Activated naive CD8-positive, alpha-beta T cell treated with anti-CD3 and anti-CD28 coated beads, Interleukin-2, amount 10 ng/mL, durations not matched to agents 7 days and 5 days (primary cell): ENCODE measurements around the gene RTN4RL1. TPM values are rescaled to one million over a fixed set of nuclear protein-coding genes. Genes with fewer than 3 reads are reported as not detected.
"Not testable (repeated sequence)": the region's sequence is repeated elsewhere in the genome, so short reads cannot be mapped to it uniquely, and the experiment has no call there.

ENCODE experiments used
- ATAC-seq: fragments of 150-1000 bp; cut with Tn5 transposase; one replicate; pipeline ENCODE4 v1.10.0; 2021; ENCODE audit warnings: low read depth, moderate library complexity
- POLR2A ChIA-PET: fragments of 350-600 bp; sonication (Branson Sonifier 250); formaldehyde crosslinking; loops from one replicate; lab custom pipeline; 2021; ENCODE audit warnings: antibody characterized with exemption; lab: Charles Lee
- DNase-seq: peaks from one replicate; pipeline ENCODE4 v3.0.0; 2021
- H3K27ac Mint-ChIP-seq: one replicate; pipeline ENCODE4 v1.8.0; 2022; ENCODE audit warnings: mild to moderate bottlenecking, mixed read lengths
- H3K27me3 Mint-ChIP-seq: one replicate; pipeline ENCODE4 v1.8.0; 2022; ENCODE audit warnings: mild to moderate bottlenecking, moderate library complexity, mixed read lengths
- H3K36me3 Mint-ChIP-seq: one replicate; pipeline ENCODE4 v1.8.0; 2021; ENCODE audit warnings: mild to moderate bottlenecking, mixed read lengths
- H3K4me1 Mint-ChIP-seq: one replicate; pipeline ENCODE4 v1.8.0; 2021; ENCODE audit warnings: mixed read lengths
- H3K4me3 Mint-ChIP-seq: one replicate; pipeline ENCODE4 v1.8.0; 2022; ENCODE audit warnings: mild to moderate bottlenecking, moderate library complexity, mixed read lengths
- H3K9me3 Mint-ChIP-seq: one replicate; pipeline ENCODE4 v1.8.0; 2021; ENCODE audit warnings: mixed read lengths
- total RNA-seq, 2 experiments: library from RNA; stranded (reverse); gene quantifications; one replicate each; pipeline ENCODE4 v1.2.3, GENCODE V29; 2021

RTN4RL1 gene
- total RNA-seq, 2 experiments from 2014 or later, result 0.22 to 0.45 TPM

DNA sequence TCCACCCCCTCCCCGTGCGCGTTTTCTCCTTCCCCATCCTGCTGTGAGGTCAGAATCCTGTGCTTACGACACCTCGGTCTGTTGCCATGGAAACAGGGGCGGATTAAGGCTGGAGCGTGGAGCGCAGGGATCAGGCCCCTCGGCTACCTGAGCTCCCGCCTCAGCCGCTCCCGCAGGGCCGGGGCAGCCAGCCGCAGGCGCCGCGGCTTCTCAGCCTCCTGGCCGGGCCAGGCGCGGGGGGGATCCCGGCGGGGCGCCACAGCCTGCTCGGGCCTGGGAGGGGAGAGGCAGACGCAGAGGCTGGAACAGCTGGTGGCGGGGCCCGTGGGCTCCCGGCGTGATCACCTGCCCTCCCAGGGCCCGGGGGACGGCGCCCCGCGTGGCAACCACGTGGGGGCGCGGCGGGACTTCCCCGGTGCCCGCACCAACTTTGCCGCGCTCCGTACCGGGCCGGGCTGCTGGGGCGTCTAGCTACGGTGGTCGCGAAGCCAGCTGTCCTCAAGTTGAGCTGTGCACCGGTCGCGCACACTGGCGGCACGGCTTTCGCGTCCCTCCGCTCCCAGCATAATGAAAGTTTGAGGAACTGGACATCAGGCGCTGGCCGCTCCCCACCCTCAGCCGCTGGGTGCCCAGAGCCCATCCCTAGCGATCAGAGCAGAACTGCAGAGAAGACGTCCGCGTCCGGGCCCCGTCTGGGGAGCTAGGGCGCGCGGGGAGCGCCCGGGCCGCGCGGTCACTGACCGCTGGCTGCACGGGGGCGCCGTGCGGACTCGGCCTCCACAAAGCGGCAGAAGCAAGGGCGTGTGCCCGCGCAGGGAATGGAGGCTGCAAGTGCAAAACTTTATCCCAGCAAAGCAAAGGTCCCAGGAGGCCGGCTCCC, 1.2 kb downstream of the RTN4RL1 start:
- Mint-ChIP-seq H3K4me1 (peaks cover 2% of the 10 kb centered on the region), H3K27ac (no peak overlapping the region), H3K36me3 (no peaks in the 10 kb centered on the region), H3K27me3 (peaks cover 68% of the 10 kb centered on the region), H3K9me3 (no peaks in the 10 kb centered on the region), H3K4me3 (peak overlapping the region; percentile 58)
- POLR2A ChIA-PET, result interaction anchor here (0.7 to 1.2 kb wide), 2 partner anchors 12 to 37 kb away, joined by 3 read pairs; no protein-coding TSS in a partner anchor
- no peak for DNase-seq
- ATAC-seq, result no peak

DNA sequence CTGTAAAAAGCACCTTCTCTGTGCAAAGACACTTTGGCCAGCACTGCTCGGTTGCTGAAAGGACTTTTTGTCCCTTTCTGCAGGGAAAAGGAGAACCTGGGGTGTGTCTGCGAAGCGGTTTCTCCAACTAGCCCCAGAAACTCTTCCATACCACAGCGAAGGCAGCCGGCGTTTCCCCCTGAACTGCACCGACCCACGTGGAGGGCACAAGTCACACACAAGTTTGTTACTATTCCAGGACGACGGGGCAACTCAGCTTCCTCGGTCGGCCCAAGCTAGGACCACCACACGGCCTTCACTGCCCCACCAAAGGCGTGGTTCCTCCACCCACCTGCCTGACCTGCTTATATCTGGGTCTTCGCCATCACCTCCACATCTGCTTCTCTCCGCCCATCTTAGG, 1.9 kb downstream of the RTN4RL1 start:
- POLR2A ChIA-PET, result interaction anchor here (0.7 kb wide), 1 partner anchor 36 kb away, joined by 3 read pairs; no protein-coding TSS in a partner anchor
- H3K36me3 Mint-ChIP-seq, result no peaks in the 10 kb centered on the region
- ATAC-seq, result no peak
- no peak overlapping the region for H3K4me3 Mint-ChIP-seq
- H3K4me1 Mint-ChIP-seq, result peaks cover 2% of the 10 kb centered on the region
- no peak for DNase-seq
- H3K27me3 Mint-ChIP-seq, result peaks cover 64% of the 10 kb centered on the region
- H3K9me3 Mint-ChIP-seq, result no peaks in the 10 kb centered on the region
- no peak overlapping the region for H3K27ac Mint-ChIP-seq

GRCh38 chr17:2022647-2023240, 2.4 kb downstream of the RTN4RL1 start:
- DNase-seq (no peak), ATAC-seq (no peak)
- POLR2A ChIA-PET, result no interaction called here
- Mint-ChIP-seq H3K4me1 (peaks cover 2% of the 10 kb centered on the region), H3K27me3 (peaks cover 61% of the 10 kb centered on the region), H3K27ac (no peak overlapping the region), H3K4me3 (no peak overlapping the region), H3K9me3 (no peaks in the 10 kb centered on the region), H3K36me3 (no peaks in the 10 kb centered on the region)

GRCh38 chr17:2020721-2021120, 4.4 kb downstream of the RTN4RL1 start:
- no peaks in the 10 kb centered on the region for H3K36me3 Mint-ChIP-seq
- ATAC-seq (no peak), DNase-seq (no peak)
- POLR2A ChIA-PET, result interaction anchor here (0.6 to 1.5 kb wide), 2 partner anchors 20 to 28 kb away, joined by 3 read pairs; no protein-coding TSS in a partner anchor
- no peaks in the 10 kb centered on the region for H3K9me3 Mint-ChIP-seq
- H3K27me3 Mint-ChIP-seq, result peaks cover 42% of the 10 kb centered on the region
- H3K4me3 Mint-ChIP-seq, result no peak overlapping the region
- H3K27ac Mint-ChIP-seq, result no peak overlapping the region
- H3K4me1 Mint-ChIP-seq, result peaks cover under 1% of the 10 kb centered on the region

- no peaks in the 10 kb centered on the region for H3K36me3 Mint-ChIP-seq
- H3K4me3 Mint-ChIP-seq, result no peak overlapping the region
- DNase-seq, result no peak
- H3K27ac Mint-ChIP-seq, result no peak overlapping the region
- peaks cover 38% of the 10 kb centered on the region for H3K27me3 Mint-ChIP-seq
- POLR2A ChIA-PET, result no interaction called here
- H3K9me3 Mint-ChIP-seq, result no peaks in the 10 kb centered on the region
- no peak for ATAC-seq
- H3K4me1 Mint-ChIP-seq, result no peaks in the 10 kb centered on the region
Measured at GRCh38 chr17:2019723-2020122, 5.4 kb downstream of the RTN4RL1 start.

DNA sequence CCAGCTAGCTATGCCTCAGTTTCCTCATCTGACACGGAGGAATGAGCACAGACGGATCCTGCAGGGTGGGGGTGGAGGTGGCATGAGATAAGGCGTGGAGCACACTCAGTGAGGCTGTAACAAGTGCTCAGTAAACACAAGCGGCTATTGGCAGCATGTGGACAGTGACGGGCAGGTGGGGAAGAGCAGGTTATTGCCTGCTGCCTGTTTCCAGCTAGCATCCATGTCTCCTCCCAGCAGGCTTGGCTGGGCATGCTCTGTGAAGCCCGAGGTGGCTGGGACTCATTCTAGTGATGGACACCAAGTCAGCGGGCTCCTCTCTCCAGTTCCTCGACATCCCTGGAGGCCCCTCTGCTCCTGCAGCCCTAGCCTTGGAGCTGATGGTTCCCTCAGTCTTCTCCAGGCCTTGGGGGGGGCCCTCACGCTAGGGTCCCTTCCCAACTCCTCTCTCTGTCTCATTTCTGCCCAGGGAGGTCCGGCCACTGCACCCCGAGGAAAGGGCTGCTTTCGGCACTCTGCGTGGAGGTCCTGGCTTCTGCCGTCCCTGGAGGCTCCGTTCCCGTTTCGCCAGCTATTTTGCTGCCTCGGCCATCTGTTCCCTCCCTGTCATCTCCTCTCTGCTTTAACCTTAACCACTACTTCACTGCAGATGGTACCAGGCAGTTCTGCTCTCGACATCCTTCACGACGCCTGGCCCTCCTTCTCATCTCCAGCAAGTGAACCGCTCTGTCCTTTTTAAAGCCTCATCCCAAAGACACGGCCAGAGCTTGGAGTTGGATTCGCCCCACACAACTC, 6.2 kb downstream of the RTN4RL1 start:
- DNase-seq, result no peak
- no peaks in the 10 kb centered on the region for H3K9me3 Mint-ChIP-seq
- ATAC-seq, result no peak
- H3K4me1 Mint-ChIP-seq, result no peaks in the 10 kb centered on the region
- no peak overlapping the region for H3K4me3 Mint-ChIP-seq
- POLR2A ChIA-PET, result no interaction called here
- no peak overlapping the region for H3K27ac Mint-ChIP-seq
- H3K27me3 Mint-ChIP-seq, result peaks cover 36% of the 10 kb centered on the region
- H3K36me3 Mint-ChIP-seq, result no peaks in the 10 kb centered on the region

DNA sequence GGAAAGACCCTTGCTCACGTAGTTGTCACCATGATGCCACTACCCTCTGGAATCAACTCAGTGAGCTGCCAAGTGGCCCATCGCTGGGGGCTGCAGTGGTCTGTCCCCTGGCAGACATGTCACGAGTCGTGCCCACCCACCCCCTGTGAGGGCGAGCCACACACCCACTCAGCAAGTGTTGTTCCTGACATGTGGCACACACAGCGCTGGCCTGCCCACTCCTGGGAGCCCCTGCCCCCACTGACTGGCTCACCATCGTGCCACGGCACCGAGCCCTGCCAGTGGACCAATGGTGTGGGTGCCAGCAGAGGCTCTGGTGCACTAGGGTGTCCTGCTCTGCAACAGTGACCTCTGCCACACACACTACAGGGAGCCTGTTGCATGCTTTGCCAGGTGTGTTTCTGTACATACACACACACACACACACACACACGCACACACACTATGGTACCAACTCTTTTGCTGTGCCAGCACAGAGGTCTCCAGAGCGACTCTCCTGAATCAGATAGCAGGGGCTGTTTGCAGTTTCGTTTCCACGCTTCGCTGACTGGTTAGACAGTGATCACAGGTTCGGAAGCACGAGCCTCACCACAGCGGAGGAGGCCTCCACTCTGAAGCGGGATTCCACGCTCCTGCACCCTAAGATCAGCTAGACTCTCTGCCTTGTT, 7.7 kb downstream of the RTN4RL1 start:
- Mint-ChIP-seq H3K4me3 (no peak overlapping the region), H3K4me1 (no peaks in the 10 kb centered on the region), H3K27me3 (peaks cover 26% of the 10 kb centered on the region), H3K36me3 (no peaks in the 10 kb centered on the region), H3K9me3 (no peaks in the 10 kb centered on the region), H3K27ac (no peak overlapping the region)
- POLR2A ChIA-PET, result no interaction called here
- DNase-seq (no peak), ATAC-seq (no peak)

DNA sequence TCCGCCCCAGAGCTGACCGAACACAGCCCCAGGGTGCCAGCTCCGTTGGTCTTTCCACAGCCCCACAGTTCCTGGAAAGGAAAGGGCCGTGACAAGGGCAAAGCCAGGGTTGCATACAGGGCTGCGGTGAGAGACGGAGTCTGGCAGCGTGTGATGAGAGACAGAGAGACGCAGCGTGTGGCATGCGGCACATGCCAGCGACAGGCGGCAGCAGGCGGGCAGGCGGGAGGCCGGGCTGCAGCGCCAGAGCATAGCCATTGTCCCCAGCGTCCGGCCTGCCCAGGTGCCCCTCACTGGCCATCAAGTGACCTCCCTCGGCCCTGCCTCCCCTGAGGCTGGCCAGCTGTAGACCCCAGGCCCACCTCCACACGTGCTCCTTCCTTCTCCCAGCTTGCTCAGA, 8.6 kb downstream of the RTN4RL1 start:
- POLR2A ChIA-PET, result no interaction called here
- ATAC-seq (no peak), DNase-seq (no peak)
- H3K9me3 Mint-ChIP-seq, result no peaks in the 10 kb centered on the region
- no peak overlapping the region for H3K27ac Mint-ChIP-seq
- peaks cover 24% of the 10 kb centered on the region for H3K27me3 Mint-ChIP-seq
- no peaks in the 10 kb centered on the region for H3K36me3 Mint-ChIP-seq
- no peaks in the 10 kb centered on the region for H3K4me1 Mint-ChIP-seq
- H3K4me3 Mint-ChIP-seq, result no peak overlapping the region

DNA sequence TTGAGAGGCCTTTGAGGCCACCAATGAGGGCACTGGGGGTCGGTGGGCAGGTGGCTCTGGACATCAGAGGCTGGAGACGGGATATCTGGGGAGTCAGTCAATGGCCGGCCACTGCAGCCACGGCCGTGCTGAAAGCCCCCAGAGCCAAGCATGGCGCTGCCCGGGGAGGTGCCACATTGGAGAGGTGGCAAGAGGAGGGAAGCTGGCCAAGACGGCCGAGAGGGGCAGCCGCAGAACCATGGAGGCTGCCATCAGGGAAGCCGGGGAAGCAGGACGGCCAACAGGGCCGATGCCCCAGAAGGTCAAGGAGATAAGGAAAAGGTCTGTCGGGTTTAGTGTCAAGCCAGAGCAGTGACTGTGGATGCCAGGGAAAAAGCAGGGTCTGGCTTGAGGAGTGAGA, 9.8 kb downstream of the RTN4RL1 start:
- no peaks in the 10 kb centered on the region for H3K9me3 Mint-ChIP-seq
- H3K27me3 Mint-ChIP-seq, result peaks cover 17% of the 10 kb centered on the region
- H3K36me3 Mint-ChIP-seq, result no peaks in the 10 kb centered on the region
- no peaks in the 10 kb centered on the region for H3K4me1 Mint-ChIP-seq
- no peak for DNase-seq
- H3K27ac Mint-ChIP-seq, result no peak overlapping the region
- no peak for ATAC-seq
- POLR2A ChIA-PET, result no interaction called here
- no peak overlapping the region for H3K4me3 Mint-ChIP-seq

DNA sequence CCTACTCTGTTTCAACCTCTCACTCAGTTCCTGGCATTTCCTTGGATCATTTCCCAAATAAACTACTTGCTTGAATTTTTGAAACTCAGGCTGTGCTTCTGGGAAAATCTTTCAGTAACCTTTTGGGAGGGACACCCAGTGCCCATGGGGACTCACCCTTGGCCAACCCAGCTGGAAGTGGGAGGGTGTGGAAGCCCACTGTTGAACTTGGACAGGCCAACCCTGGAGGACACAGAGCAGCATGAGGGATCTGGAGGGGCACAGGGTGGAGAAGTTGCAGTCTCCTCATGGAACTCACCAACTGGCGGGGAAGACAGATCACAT, 11.2 kb downstream of the RTN4RL1 start:
- H3K27ac Mint-ChIP-seq, result no peak overlapping the region
- ATAC-seq, result no peak
- peaks cover 6% of the 10 kb centered on the region for H3K27me3 Mint-ChIP-seq
- H3K9me3 Mint-ChIP-seq, result no peaks in the 10 kb centered on the region
- no peaks in the 10 kb centered on the region for H3K36me3 Mint-ChIP-seq
- no peaks in the 10 kb centered on the region for H3K4me1 Mint-ChIP-seq
- no peak overlapping the region for H3K4me3 Mint-ChIP-seq
- no peak for DNase-seq
- POLR2A ChIA-PET, result no interaction called here

DNA sequence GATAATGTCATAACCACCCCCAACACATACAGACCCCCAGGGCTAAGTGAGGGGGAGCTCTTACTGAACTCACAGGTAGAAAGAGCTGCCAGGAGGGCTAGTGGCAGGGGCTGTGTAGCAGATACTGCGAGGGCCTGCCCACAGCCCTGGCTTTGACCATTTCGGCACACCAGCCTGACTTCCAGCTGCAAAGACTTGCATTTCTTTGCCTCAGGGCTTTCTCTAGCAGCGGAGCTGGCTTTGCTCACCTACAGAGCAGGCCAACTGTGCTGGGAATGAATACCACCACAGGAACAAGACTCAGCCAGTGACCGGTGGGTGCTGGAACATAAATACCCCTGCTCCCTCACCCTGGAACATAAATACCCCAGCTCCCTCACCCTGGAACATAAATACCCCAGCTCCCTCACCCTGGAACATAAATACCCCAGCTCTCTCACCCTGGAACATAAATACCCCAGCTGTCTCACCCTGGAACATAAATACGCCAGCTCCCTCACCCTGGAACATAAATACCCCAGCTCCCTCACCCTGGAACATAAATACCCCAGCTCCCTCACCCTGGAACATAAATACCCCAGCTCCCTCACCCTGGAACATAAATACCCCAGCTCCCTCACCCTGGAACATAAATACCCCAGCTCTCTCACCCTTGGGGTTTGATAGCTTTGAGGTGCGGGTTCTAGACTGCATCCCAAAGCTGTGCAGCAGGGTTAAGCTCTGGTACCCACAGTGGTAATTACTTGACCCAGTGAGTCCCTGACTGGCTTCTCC, 11.7 kb downstream of the RTN4RL1 start:
- POLR2A ChIA-PET, H3K27ac Mint-ChIP-seq, H3K4me1 Mint-ChIP-seq, ATAC-seq, H3K27me3 Mint-ChIP-seq, H3K4me3 Mint-ChIP-seq, H3K9me3 Mint-ChIP-seq, H3K36me3 Mint-ChIP-seq, DNase-seq: not testable (repeated sequence)

GRCh38 chr17:2012499-2012898, 12.6 kb downstream of the RTN4RL1 start:
- Mint-ChIP-seq H3K27me3 (peaks cover 2% of the 10 kb centered on the region), H3K9me3 (no peaks in the 10 kb centered on the region), H3K4me1 (no peaks in the 10 kb centered on the region), H3K36me3 (no peaks in the 10 kb centered on the region), H3K4me3 (no peak overlapping the region), H3K27ac (no peak overlapping the region)
- DNase-seq (no peak), ATAC-seq (no peak)
- POLR2A ChIA-PET, result no interaction called here
